ENCODE data around the gene ATP5PD. TPM values are rescaled to one million over a fixed set of nuclear protein-coding genes. Genes with fewer than 3 reads are reported as not detected.
"Not testable (repeated sequence)": the region's sequence is repeated elsewhere in the genome, so short reads cannot be mapped to it uniquely, and the experiment has no call there.

The ATP5PD gene
- total RNA-seq, 1 donor, result 278 TPM

DNA sequence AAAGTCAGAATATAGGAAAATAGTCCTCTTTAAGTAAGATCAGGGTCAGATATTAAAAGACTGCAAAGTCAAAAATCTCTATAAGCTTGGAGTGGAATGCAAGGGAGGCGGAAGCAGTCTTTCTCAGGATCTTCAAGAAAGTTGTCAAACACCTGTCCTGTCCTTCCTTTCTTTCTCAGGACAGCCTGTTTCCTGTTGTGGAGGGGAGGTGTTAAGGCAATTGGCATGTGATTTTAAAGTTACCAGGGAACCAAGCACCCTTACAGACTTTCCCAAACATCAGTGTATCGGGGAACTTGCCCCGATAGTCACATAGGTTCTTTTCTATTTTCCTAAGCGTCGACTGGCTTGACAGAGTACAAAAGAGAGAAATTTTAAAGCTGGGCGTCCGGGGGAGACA, 2.1 kb downstream of the ATP5PD start:
- Histone ChIP-seq H3K27ac (ENCODE audit: low read depth, low read length) (no peak overlapping the region), H2AFZ (ENCODE audit: low read length) (no peak overlapping the region), H3K4me2 (ENCODE audit: insufficient read depth, low read length) (no peak overlapping the region), H4K20me1 (ENCODE audit: insufficient read depth, low read length) (peaks cover 3% of the 10 kb centered on the region), H3K36me3 (ENCODE audit: insufficient read depth, low read length) (peaks cover 37% of the 10 kb centered on the region), H3K4me1 (ENCODE audit: insufficient read depth, low read length) (peaks cover 18% of the 10 kb centered on the region), H3K27me3 (ENCODE audit: insufficient read depth, low read length) (no peaks in the 10 kb centered on the region), H3K79me2 (ENCODE audit: insufficient read depth, low read length) (peaks cover 55% of the 10 kb centered on the region), H3K4me3 (ENCODE audit: insufficient read depth, low read length) (no peak overlapping the region), H3K9me3 (ENCODE audit: low read depth, low read length) (no peaks in the 10 kb centered on the region)
- TF ChIP-seq, protein P1, sequence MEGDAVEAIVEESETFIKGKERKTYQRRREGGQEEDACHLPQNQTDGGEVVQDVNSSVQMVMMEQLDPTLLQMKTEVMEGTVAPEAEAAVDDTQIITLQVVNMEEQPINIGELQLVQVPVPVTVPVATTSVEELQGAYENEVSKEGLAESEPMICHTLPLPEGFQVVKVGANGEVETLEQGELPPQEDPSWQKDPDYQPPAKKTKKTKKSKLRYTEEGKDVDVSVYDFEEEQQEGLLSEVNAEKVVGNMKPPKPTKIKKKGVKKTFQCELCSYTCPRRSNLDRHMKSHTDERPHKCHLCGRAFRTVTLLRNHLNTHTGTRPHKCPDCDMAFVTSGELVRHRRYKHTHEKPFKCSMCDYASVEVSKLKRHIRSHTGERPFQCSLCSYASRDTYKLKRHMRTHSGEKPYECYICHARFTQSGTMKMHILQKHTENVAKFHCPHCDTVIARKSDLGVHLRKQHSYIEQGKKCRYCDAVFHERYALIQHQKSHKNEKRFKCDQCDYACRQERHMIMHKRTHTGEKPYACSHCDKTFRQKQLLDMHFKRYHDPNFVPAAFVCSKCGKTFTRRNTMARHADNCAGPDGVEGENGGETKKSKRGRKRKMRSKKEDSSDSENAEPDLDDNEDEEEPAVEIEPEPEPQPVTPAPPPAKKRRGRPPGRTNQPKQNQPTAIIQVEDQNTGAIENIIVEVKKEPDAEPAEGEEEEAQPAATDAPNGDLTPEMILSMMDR (IDR thresholded peaks at IDR 0.05; ENCODE audit: extremely low read depth, low read depth, low read length), result no peak
- no peak for DNase-seq (ENCODE audit: insufficient read length, low spot score, missing footprints)

DNA sequence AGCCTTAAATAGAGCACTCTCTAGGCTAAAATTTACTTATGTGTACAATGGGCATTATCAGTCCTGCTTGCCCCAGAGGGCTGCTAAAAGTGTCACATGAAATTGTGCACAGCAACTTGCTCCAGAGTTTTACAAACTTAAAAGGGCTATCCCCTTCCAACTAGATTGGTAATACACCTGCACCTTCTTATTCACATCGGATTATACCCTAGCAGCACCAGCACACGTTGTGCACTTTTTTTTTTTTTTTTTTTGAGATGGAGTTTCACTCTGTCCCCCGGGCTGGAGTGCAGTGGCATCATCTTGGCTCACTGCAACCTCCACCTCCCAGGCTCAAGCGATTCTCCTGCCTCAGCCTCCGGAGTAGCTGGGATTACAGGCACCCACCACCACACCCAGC, 3.0 kb downstream of the ATP5PD start:
- not testable (repeated sequence) for H4K20me1 ChIP-seq (ENCODE audit: insufficient read depth, low read length); H3K4me3 ChIP-seq (ENCODE audit: insufficient read depth, low read length); H2AFZ ChIP-seq (ENCODE audit: low read length); H3K4me2 ChIP-seq (ENCODE audit: insufficient read depth, low read length); H3K27me3 ChIP-seq (ENCODE audit: insufficient read depth, low read length); DNase-seq (ENCODE audit: insufficient read length, low spot score, missing footprints); H3K9me3 ChIP-seq (ENCODE audit: low read depth, low read length); H3K27ac ChIP-seq (ENCODE audit: low read depth, low read length)
- peaks cover 41% of the 10 kb centered on the region for H3K36me3 ChIP-seq (ENCODE audit: insufficient read depth, low read length)
- peaks cover 46% of the 10 kb centered on the region for H3K79me2 ChIP-seq (ENCODE audit: insufficient read depth, low read length)
- peaks cover 16% of the 10 kb centered on the region for H3K4me1 ChIP-seq (ENCODE audit: insufficient read depth, low read length)

GRCh38 chr17:75041656-75042280, 5.0 kb downstream of the ATP5PD start:
- no peaks in the 10 kb centered on the region for H3K9me3 ChIP-seq (ENCODE audit: low read depth, low read length)
- TF ChIP-seq, protein P1 (IDR thresholded peaks at IDR 0.05; ENCODE audit: extremely low read depth, low read depth, low read length), result no peak
- peaks cover 3% of the 10 kb centered on the region for H4K20me1 ChIP-seq (ENCODE audit: insufficient read depth, low read length)
- peaks cover 47% of the 10 kb centered on the region for H3K36me3 ChIP-seq (ENCODE audit: insufficient read depth, low read length)
- H3K4me2 ChIP-seq (ENCODE audit: insufficient read depth, low read length), result no peak overlapping the region
- peaks cover 33% of the 10 kb centered on the region for H3K79me2 ChIP-seq (ENCODE audit: insufficient read depth, low read length)
- H3K27ac ChIP-seq (ENCODE audit: low read depth, low read length), result no peak overlapping the region
- no peak overlapping the region for H3K4me3 ChIP-seq (ENCODE audit: insufficient read depth, low read length)
- H3K4me1 ChIP-seq (ENCODE audit: insufficient read depth, low read length), result peaks cover 4% of the 10 kb centered on the region
- no peaks in the 10 kb centered on the region for H3K27me3 ChIP-seq (ENCODE audit: insufficient read depth, low read length)
- no peak for DNase-seq (ENCODE audit: insufficient read length, low spot score, missing footprints)
- no peak overlapping the region for H2AFZ ChIP-seq (ENCODE audit: low read length)

GRCh38 chr17:75039238-75039637, 7.5 kb downstream of the ATP5PD start:
- no peaks in the 10 kb centered on the region for H3K9me3 ChIP-seq (ENCODE audit: low read depth, low read length)
- H3K4me1 ChIP-seq (ENCODE audit: insufficient read depth, low read length), result no peaks in the 10 kb centered on the region
- H3K4me3 ChIP-seq (ENCODE audit: insufficient read depth, low read length), result no peak overlapping the region
- no peaks in the 10 kb centered on the region for H3K27me3 ChIP-seq (ENCODE audit: insufficient read depth, low read length)
- H3K36me3 ChIP-seq (ENCODE audit: insufficient read depth, low read length), result peaks cover 44% of the 10 kb centered on the region
- DNase-seq (ENCODE audit: insufficient read length, low spot score, missing footprints), result no peak
- H3K79me2 ChIP-seq (ENCODE audit: insufficient read depth, low read length), result peaks cover 15% of the 10 kb centered on the region
- H3K4me2 ChIP-seq (ENCODE audit: insufficient read depth, low read length), result no peak overlapping the region
- no peak overlapping the region for H2AFZ ChIP-seq (ENCODE audit: low read length)
- TF ChIP-seq, protein P1 (IDR thresholded peaks at IDR 0.05; ENCODE audit: extremely low read depth, low read depth, low read length), result no peak
- no peaks in the 10 kb centered on the region for H4K20me1 ChIP-seq (ENCODE audit: insufficient read depth, low read length)
- no peak overlapping the region for H3K27ac ChIP-seq (ENCODE audit: low read depth, low read length)
